ENCODE results near the gene MKLN1. TPM values are rescaled to one million over a fixed set of nuclear protein-coding genes. Genes with fewer than 3 reads are reported as not detected.

The MKLN1 gene
- total and polyA plus RNA-seq, 12 donors: 9.5 to 48.2 (median 41.1) TPM

GRCh38 chr7:131403322-131403721 lies 75.6 kb downstream of the MKLN1 start:
- peaks cover 0 to 17% (median 9%) of the 10 kb centered on the region in 11 donors for H3K9me3 ChIP-seq
- DNase-seq: no peak
- H3K27me3 ChIP-seq: no peaks in the 10 kb centered on the region
- 85 to 98% methylated on average over 2 of the region's 2 CpGs for WGBS, 2 donors
- no peak for ATAC-seq
- H3K36me3 ChIP-seq: peaks cover 0 to 47% (median 6%) of the 10 kb centered on the region in 9 donors
- TF ChIP-seq CTCF (IDR thresholded peaks at IDR 0.05): no peak
- H3K27ac ChIP-seq: no peak overlapping the region
- peaks cover 0 to 46% (median 29%) of the 10 kb centered on the region in 9 donors for H3K4me1 ChIP-seq
- intact Hi-C loops (cut with DNase I): no loop called here
- no peak overlapping the region for H3K4me3 ChIP-seq

GRCh38 chr7:131404226-131404911 lies 76.7 kb downstream of the MKLN1 start:
- Histone ChIP-seq H3K27ac (no peak overlapping the region), H3K36me3 (peaks cover 0 to 37% (median 6%) of the 10 kb centered on the region in 9 donors), H3K27me3 (no peaks in the 10 kb centered on the region), H3K4me3 (no peak overlapping the region), H3K9me3 (peaks cover 0 to 17% (median 9%) of the 10 kb centered on the region in 11 donors), H3K4me1 (peaks cover 0 to 50% (median 29%) of the 10 kb centered on the region in 9 donors)
- intact Hi-C loops (cut with DNase I): no loop called here
- ATAC-seq: no peak
- DNase-seq: no peak
- no peak for TF ChIP-seq CTCF (IDR thresholded peaks at IDR 0.05)
- 97 to 98% methylated on average over 7 of the region's 7 CpGs for WGBS, 2 donors

GRCh38 chr7:131409129-131409766 lies 81.6 kb downstream of the MKLN1 start:
- intact Hi-C loops (cut with DNase I): no loop called here
- no peak for DNase-seq
- H3K9me3 ChIP-seq: no peaks in the 10 kb centered on the region

GRCh38 chr7:131412031-131412430 lies 84.4 kb downstream of the MKLN1 start:
- no peak for TF ChIP-seq CTCF (IDR thresholded peaks at IDR 0.05)
- Histone ChIP-seq H3K4me3 (no peak overlapping the region), H3K9me3 (no peaks in the 10 kb centered on the region), H3K36me3 (peaks cover 0 to 75% (median 16%) of the 10 kb centered on the region in 9 donors), H3K27me3 (no peaks in the 10 kb centered on the region), H3K27ac (no peak overlapping the region), H3K4me1 (peaks cover 0 to 15% (median 6%) of the 10 kb centered on the region in 9 donors)
- intact Hi-C loops (cut with DNase I): no loop called here
- no peak for ATAC-seq
- no peak for DNase-seq
- WGBS, 2 donors: 95 to 98% methylated on average over 3 of the region's 3 CpGs

More at GRCh38 chr7:131409129-131409766, 81.6 kb downstream of the MKLN1 start:
- no peak for TF ChIP-seq CTCF (IDR thresholded peaks at IDR 0.05)
- peaks cover 0 to 28% (median 12%) of the 10 kb centered on the region in 9 donors for H3K4me1 ChIP-seq
- peaks cover 0 to 48% (median 16%) of the 10 kb centered on the region in 9 donors for H3K36me3 ChIP-seq
- no peak for ATAC-seq
- no peak overlapping the region for H3K27ac ChIP-seq
- no peak overlapping the region for H3K4me3 ChIP-seq
- 87 to 90% methylated on average over 5 of the region's 5 CpGs for WGBS, 2 donors
- H3K27me3 ChIP-seq: no peaks in the 10 kb centered on the region
